A549 (cell line): ENCODE results near the gene RYR1. TPM values are rescaled to one million over a fixed set of nuclear protein-coding genes. Genes with fewer than 3 reads are reported as not detected.

Experiments used
- ATAC-seq, 2 experiments: fragments of 200-7000 bp in 1 of 2; fragments of >200 bp in 1 of 2; cut with Nextera tagmentation in 1 of 2; cut with Tn5 transposase in 1 of 2; 3 replicates each; pipeline versions ENCODE4 v1.8.0 to v1.9.1; 2018 to 2020; ENCODE audit warnings: mild to moderate bottlenecking in 1 of 2, moderate library complexity in 1 of 2
- CTCF ChIA-PET: fragments of 300-600 bp; sonication (Branson Sonifier 250); formaldehyde crosslinking; extraction: SDS; loops from one replicate; lab custom pipeline; 2021; ENCODE audit warnings: antibody characterized with exemption, inconsistent platforms; lab: Yijun Ruan, JAX
- POLR2A ChIA-PET: fragments of 350-600 bp; formaldehyde crosslinking; extraction: SDS; loops from one replicate; lab custom pipeline; 2021; ENCODE audit warnings: antibody characterized with exemption, inconsistent platforms; lab: Yijun Ruan, JAX
- DNase-seq, 2 experiments: peaks; one replicate each; pipeline versions ENCODE4 v3.0.0 to v3.0.0-alpha.2; 2011 to 2016; ENCODE audit warnings: low read depth in 1 of 2, low spot score in 1 of 2
- FAIRE-seq: peaks from 2 replicates; lab custom pipeline; 2011; peaks lifted over from hg19 to GRCh38; lab: Jason Lieb, UNC
- H3K27ac ChIP-seq, 2 experiments: fragments of >200 bp; sonication (Bioruptor Twin); formaldehyde crosslinking; 3 replicates each; pipeline ENCODE4 v1.5.1; 2016 to 2017
- H3K4me1 ChIP-seq: fragments of >200 bp; sonication (Bioruptor Twin); formaldehyde crosslinking; 3 replicates; pipeline ENCODE4 v1.6.1; 2016
- H3K4me2 ChIP-seq: fragments of >200 bp; sonication (Bioruptor Twin); formaldehyde crosslinking; 3 replicates; pipeline ENCODE4 v1.6.1; 2016
- H3K4me3 ChIP-seq: fragments of >200 bp; sonication (Bioruptor Twin); formaldehyde crosslinking; 3 replicates; pipeline ENCODE4 v1.5.1; 2016
- H3K9me3 ChIP-seq: fragments of >200 bp; sonication (Bioruptor Twin); formaldehyde crosslinking; 3 replicates; pipeline ENCODE4 v1.6.1; 2016
- BHLHE40 ChIP-seq: IDR thresholded peaks from 2 replicates; pipeline ENCODE4 v1.6.1; 2012; ENCODE audit warnings: low read depth, low read length, inconsistent platforms
- EHMT2 ChIP-seq: fragments of 200-600 bp; sonication (generic); IDR thresholded peaks from 2 replicates; pipeline ENCODE4 v1.6.1; 2016; ENCODE audit warnings: antibody characterized with exemption, low read depth, mild to moderate bottlenecking, moderate library complexity
- FOSB ChIP-seq: fragments of 250-450 bp; sonication (Bioruptor Pico); IDR thresholded peaks from 2 replicates; pipeline ENCODE4 v1.5.0; 2020; ENCODE audit warnings: mild to moderate bottlenecking, moderate library complexity
- FOSL2 ChIP-seq, 2 experiments: fragments of 450-650 bp in 1 of 2; fragments of >200 bp in 1 of 2; sonication (Bioruptor Twin) in 1 of 2; formaldehyde crosslinking; IDR thresholded peaks; 2 replicates each; pipeline versions ENCODE4 v1.5.0 to v1.6.1; 2016 to 2020; ENCODE audit warnings: mild to moderate bottlenecking in 1 of 2, moderate library complexity in 1 of 2
- FOXS1 ChIP-seq: fragments of 250-450 bp; sonication (Bioruptor Pico); IDR thresholded peaks from 2 replicates; pipeline ENCODE4 v1.5.0; 2020; ENCODE audit warnings: mild to moderate bottlenecking, moderate library complexity
- HEYL ChIP-seq: fragments of 250-450 bp; sonication (Bioruptor Pico); IDR thresholded peaks from 2 replicates; pipeline ENCODE4 v1.8.0; 2021; ENCODE audit warnings: mild to moderate bottlenecking, moderate library complexity
- HOXB13 ChIP-seq: fragments of 250-450 bp; sonication (Bioruptor Pico); IDR thresholded peaks from 2 replicates; pipeline ENCODE4 v1.5.0; 2020; ENCODE audit warnings: low read depth, mild to moderate bottlenecking, moderate library complexity
- JUNB ChIP-seq: fragments of >200 bp; sonication (Bioruptor Twin); formaldehyde crosslinking; IDR thresholded peaks from 2 replicates; pipeline ENCODE4 v1.6.1; 2016
- NFE2L2 ChIP-seq: fragments of 150-350 bp; conservative IDR thresholded peaks from 2 replicates; pipeline ENCODE4 v1.6.1; 2014; ENCODE audit warnings: low read length
- NR3C1 ChIP-seq: fragments of >200 bp; sonication (Bioruptor Twin); formaldehyde crosslinking; IDR thresholded peaks from 3 replicates; pipeline ENCODE4 v1.6.1; 2017
- PHF8 ChIP-seq: fragments of 200-600 bp; sonication (generic); IDR thresholded peaks from 2 replicates; pipeline ENCODE4 v1.6.1; 2016; ENCODE audit warnings: low read depth, mild to moderate bottlenecking, antibody characterized with exemption, moderate library complexity, borderline replicate concordance
- POLR2A ChIP-seq: IDR thresholded peaks from 2 replicates; pipeline ENCODE4 v1.6.1; 2012; ENCODE audit warnings: mild to moderate bottlenecking, low read length
- POLR2AphosphoS2 ChIP-seq: conservative IDR thresholded peaks from 2 replicates; pipeline ENCODE4 v1.6.1; 2012; ENCODE audit warnings: low read length, improper control_type of control experiment, inconsistent platforms
- RAD21 ChIP-seq, 2 experiments: fragments of >200 bp in 1 of 2; sonication (Bioruptor Twin) in 1 of 2; formaldehyde crosslinking in 1 of 2; IDR thresholded peaks in 1 of 2; conservative IDR thresholded peaks in 1 of 2; 2 replicates in 1 of 2; 3 replicates in 1 of 2; pipeline ENCODE4 v1.6.1; 2012 to 2018; ENCODE audit warnings: inconsistent platforms in 1 of 2
- RCOR1 ChIP-seq: fragments of 150-350 bp; IDR thresholded peaks from 2 replicates; pipeline ENCODE4 v1.6.1; 2014; ENCODE audit warnings: antibody characterized with exemption, low read length, low read depth
- ZFP36 ChIP-seq: fragments of 450-650 bp; IDR thresholded peaks from 2 replicates; pipeline ENCODE4 v1.6.1; 2014; ENCODE audit warnings: borderline replicate concordance; ENCODE audit not compliant: partially characterized antibody
- ZNF302 ChIP-seq: fragments of 250-450 bp; sonication (Bioruptor Pico); IDR thresholded peaks from 2 replicates; pipeline ENCODE4 v1.9.0; 2021; ENCODE audit warnings: inconsistent platforms, mild to moderate bottlenecking, moderate library complexity
- WGBS: methylation state at CpG from one replicate; pipeline ENCODE4 v1.1.6; 2017; ENCODE audit errors: missing lambda C conversion rate; 5-methylcytosine and 5-hydroxymethylcytosine counted together
- polyA plus RNA-seq, 4 experiments: library from polyadenylated mRNA; depleted of rRNA in 3 of 4; stranded (reverse); fragments of >200 nt; fragmentation: RNase III in 1 of 4; extraction: RNeasy Plus Mini Kit Qiagen cat#74134 plus additional on column Dnase treatment in 1 of 4; gene quantifications; 2 replicates in 3 of 4; 3 replicates in 1 of 4; pipeline ENCODE4 v1.2.3, GENCODE V29; 2011 to 2017
- TF ChIP-seq, protein P1 (sequence below): fragments of 450-650 bp; IDR thresholded peaks from 2 replicates; pipeline ENCODE4 v1.6.1; 2014; ENCODE audit warnings: antibody characterized with exemption
- TF ChIP-seq, protein P2 (sequence below): fragments of >200 bp; sonication (Bioruptor Twin); formaldehyde crosslinking; IDR thresholded peaks from 3 replicates; pipeline ENCODE4 v1.5.1; 2016
- TF ChIP-seq, protein P3 (sequence below): fragments of >200 bp; sonication (Bioruptor Twin); formaldehyde crosslinking; IDR thresholded peaks from 3 replicates; pipeline ENCODE4 v1.6.1; 2016
- TF ChIP-seq, protein P4 (sequence below): fragments of 250-450 bp; sonication (Bioruptor Pico); IDR thresholded peaks from 2 replicates; pipeline ENCODE4 v1.5.0; 2021; ENCODE audit warnings: mild to moderate bottlenecking, moderate library complexity, borderline replicate concordance
- TF ChIP-seq, protein P5 (sequence below): fragments of >200 bp; sonication (Bioruptor Twin); formaldehyde crosslinking; IDR thresholded peaks from 2 replicates; pipeline ENCODE4 v1.6.1; 2016

Gene RYR1
- polyA plus RNA-seq, 2 of the 4 experiments (the other 2 are of a cell fraction) = 1.4 to 3.1 TPM

DNA sequence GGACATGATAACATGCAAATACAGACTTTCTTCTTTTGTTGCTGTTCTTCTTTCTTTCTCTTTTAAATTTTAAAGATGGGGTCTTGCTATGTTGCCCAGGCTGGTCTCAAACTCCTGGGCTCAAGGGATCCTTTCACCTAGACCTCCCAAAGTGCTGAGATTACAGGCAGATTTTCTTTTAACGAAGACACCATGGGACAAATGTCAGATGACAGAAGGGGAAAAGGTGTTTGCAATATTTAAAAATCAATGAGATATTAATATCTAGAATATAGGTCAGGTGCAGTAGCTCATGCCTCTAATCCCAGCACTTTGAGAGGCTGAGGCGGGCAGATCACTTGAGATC lies 3.7 kb upstream of the RYR1 start:
- Histone ChIP-seq H3K4me3 (no peak overlapping the region), H3K9me3 (no peaks in the 10 kb centered on the region)
- CTCF ChIA-PET = no interaction called here
- DNase-seq = no peak
- 54% methylated on average over 2 of the region's 2 CpGs for WGBS
- no peak for ATAC-seq
- no peak for FAIRE-seq
- no peak for TF ChIP-seq PHF8
- TF ChIP-seq ZNF302 (CRISPR knock-in tag) = no peak
- TF ChIP-seq JUNB = no peak
- TF ChIP-seq POLR2AphosphoS2 = no peak
- TF ChIP-seq, protein P1, sequence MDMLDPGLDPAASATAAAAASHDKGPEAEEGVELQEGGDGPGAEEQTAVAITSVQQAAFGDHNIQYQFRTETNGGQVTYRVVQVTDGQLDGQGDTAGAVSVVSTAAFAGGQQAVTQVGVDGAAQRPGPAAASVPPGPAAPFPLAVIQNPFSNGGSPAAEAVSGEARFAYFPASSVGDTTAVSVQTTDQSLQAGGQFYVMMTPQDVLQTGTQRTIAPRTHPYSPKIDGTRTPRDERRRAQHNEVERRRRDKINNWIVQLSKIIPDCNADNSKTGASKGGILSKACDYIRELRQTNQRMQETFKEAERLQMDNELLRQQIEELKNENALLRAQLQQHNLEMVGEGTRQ = no peak
- no peak for TF ChIP-seq NR3C1
- TF ChIP-seq HOXB13 (CRISPR knock-in tag) = no peak
- TF ChIP-seq, protein P2, sequence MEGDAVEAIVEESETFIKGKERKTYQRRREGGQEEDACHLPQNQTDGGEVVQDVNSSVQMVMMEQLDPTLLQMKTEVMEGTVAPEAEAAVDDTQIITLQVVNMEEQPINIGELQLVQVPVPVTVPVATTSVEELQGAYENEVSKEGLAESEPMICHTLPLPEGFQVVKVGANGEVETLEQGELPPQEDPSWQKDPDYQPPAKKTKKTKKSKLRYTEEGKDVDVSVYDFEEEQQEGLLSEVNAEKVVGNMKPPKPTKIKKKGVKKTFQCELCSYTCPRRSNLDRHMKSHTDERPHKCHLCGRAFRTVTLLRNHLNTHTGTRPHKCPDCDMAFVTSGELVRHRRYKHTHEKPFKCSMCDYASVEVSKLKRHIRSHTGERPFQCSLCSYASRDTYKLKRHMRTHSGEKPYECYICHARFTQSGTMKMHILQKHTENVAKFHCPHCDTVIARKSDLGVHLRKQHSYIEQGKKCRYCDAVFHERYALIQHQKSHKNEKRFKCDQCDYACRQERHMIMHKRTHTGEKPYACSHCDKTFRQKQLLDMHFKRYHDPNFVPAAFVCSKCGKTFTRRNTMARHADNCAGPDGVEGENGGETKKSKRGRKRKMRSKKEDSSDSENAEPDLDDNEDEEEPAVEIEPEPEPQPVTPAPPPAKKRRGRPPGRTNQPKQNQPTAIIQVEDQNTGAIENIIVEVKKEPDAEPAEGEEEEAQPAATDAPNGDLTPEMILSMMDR = no peak
- TF ChIP-seq FOSB (CRISPR knock-in tag) = no peak
- TF ChIP-seq HEYL (CRISPR knock-in tag) = no peak
- TF ChIP-seq, protein P3, sequence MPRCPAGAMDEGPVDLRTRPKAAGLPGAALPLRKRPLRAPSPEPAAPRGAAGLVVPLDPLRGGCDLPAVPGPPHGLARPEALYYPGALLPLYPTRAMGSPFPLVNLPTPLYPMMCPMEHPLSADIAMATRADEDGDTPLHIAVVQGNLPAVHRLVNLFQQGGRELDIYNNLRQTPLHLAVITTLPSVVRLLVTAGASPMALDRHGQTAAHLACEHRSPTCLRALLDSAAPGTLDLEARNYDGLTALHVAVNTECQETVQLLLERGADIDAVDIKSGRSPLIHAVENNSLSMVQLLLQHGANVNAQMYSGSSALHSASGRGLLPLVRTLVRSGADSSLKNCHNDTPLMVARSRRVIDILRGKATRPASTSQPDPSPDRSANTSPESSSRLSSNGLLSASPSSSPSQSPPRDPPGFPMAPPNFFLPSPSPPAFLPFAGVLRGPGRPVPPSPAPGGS = no peak
- no peak for TF ChIP-seq FOXS1
- TF ChIP-seq EHMT2 = no peak
- no peak for TF ChIP-seq NFE2L2
- no peak for TF ChIP-seq RCOR1
- TF ChIP-seq RAD21 (conservative IDR thresholded peaks at IDR 0.05 in 1 of 2, IDR thresholded peaks at IDR 0.05 in 1 of 2) = no peak
- no peak for TF ChIP-seq POLR2A
- TF ChIP-seq, protein P4, sequence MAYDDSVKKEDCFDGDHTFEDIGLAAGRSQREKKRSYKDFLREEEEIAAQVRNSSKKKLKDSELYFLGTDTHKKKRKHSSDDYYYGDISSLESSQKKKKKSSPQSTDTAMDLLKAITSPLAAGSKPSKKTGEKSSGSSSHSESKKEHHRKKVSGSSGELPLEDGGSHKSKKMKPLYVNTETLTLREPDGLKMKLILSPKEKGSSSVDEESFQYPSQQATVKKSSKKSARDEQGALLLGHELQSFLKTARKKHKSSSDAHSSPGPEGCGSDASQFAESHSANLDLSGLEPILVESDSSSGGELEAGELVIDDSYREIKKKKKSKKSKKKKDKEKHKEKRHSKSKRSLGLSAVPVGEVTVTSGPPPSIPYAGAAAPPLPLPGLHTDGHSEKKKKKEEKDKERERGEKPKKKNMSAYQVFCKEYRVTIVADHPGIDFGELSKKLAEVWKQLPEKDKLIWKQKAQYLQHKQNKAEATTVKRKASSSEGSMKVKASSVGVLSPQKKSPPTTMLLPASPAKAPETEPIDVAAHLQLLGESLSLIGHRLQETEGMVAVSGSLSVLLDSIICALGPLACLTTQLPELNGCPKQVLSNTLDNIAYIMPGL (CRISPR knock-in tag) = no peak
- no peak for TF ChIP-seq BHLHE40
- TF ChIP-seq, all 56 proteins: peak for 0
- no peak overlapping the region for H3K4me2 ChIP-seq
- POLR2A ChIA-PET = no interaction called here
- peaks cover 6% of the 10 kb centered on the region; the same call in 2 of the 3 replicates for H3K4me1 ChIP-seq
- no peak overlapping the region for H3K27ac ChIP-seq

DNA sequence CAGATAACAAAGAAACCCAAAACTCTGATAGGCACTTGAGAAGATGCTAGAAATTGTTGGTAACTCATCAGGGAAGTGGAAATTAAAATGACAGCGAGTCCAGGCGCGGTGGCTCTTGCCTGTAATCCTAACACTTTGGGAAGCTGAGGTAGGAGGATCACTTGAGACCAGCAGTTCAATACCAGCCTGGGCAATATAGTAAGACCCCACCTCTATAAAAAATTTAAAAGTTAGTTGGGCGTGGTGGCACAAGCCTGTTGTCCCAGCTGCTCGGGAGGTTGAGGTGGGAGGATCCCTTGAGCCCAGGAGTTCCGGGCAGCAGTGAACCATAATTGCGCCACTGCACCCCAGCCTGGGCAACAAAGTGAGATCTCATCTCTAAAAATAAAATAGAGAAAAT lies 2.6 kb upstream of the RYR1 start:
- TF ChIP-seq ZFP36 (no peak), FOSB (CRISPR knock-in tag) (no peak), FOSL2 (IDR thresholded peaks at IDR 0.05) (no peak), FOSL2 (CRISPR knock-in tag; IDR thresholded peaks at IDR 0.05) (no peak)
- TF ChIP-seq, protein P5, sequence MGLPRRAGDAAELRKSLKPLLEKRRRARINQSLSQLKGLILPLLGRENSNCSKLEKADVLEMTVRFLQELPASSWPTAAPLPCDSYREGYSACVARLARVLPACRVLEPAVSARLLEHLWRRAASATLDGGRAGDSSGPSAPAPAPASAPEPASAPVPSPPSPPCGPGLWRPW = no peak
- POLR2A ChIA-PET = interaction anchor here (0.7 kb wide), 2 partner anchors 217 to 674 kb away, joined by 3 read pairs; partner anchors contain the start of gene ACTN4
- CTCF ChIA-PET = interaction anchor here (0.7 to 2.0 kb wide), 5 partner anchors 27 to 528 kb away, joined by 3 to 9 read pairs (median 3); partner anchors contain the start of gene FAM98C
- H3K27ac ChIP-seq = no peak overlapping the region
- H3K9me3 ChIP-seq = no peaks in the 10 kb centered on the region
- H3K4me3 ChIP-seq = no peak overlapping the region
- no peak overlapping the region for H3K4me2 ChIP-seq
- DNase-seq (no peak), FAIRE-seq (peak; percentile 70), ATAC-seq (no peak)
- peaks cover 6% of the 10 kb centered on the region; the same call in 2 of the 3 replicates for H3K4me1 ChIP-seq
- WGBS = 59% methylated on average over 7 of the region's 7 CpGs
